ENCODE data around the gene XYLT1.

XYLT1 gene

GRCh38 chr16:17325476-17326143 lies 145.2 kb downstream of the XYLT1 start:
- TF ChIP-seq, protein P1, sequence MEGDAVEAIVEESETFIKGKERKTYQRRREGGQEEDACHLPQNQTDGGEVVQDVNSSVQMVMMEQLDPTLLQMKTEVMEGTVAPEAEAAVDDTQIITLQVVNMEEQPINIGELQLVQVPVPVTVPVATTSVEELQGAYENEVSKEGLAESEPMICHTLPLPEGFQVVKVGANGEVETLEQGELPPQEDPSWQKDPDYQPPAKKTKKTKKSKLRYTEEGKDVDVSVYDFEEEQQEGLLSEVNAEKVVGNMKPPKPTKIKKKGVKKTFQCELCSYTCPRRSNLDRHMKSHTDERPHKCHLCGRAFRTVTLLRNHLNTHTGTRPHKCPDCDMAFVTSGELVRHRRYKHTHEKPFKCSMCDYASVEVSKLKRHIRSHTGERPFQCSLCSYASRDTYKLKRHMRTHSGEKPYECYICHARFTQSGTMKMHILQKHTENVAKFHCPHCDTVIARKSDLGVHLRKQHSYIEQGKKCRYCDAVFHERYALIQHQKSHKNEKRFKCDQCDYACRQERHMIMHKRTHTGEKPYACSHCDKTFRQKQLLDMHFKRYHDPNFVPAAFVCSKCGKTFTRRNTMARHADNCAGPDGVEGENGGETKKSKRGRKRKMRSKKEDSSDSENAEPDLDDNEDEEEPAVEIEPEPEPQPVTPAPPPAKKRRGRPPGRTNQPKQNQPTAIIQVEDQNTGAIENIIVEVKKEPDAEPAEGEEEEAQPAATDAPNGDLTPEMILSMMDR (IDR thresholded peaks at IDR 0.05; ENCODE audit: low read depth, low read length): no peak
- no peak overlapping the region for H3K4me3 ChIP-seq (ENCODE audit: low read depth, low read length)
- DNase-seq (ENCODE audit: low read depth, low spot score): no peak
- in situ Hi-C loops (cut with HindIII; ENCODE audit: low sequenced_read_pairs): no loop called here

DNA sequence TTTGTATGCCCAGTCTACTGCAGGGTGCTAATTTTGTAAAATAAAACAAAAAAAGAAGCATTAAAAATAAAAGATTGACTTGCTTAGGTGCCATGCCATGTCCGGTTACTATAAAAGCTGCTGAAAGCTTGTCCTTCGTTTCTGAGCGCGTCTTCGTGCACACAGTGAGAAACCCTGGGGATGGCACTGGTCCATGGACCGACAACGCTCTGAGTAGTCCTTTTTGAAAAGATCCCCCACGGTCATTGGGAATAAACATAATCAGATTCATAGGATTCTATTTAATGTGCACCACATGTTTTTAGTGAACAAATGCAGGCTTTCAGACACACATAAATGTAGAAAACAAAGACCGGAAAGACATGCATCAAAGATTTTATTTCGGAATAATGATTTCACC lies 146.3 kb downstream of the XYLT1 start:
- H3K4me3 ChIP-seq (ENCODE audit: low read depth, low read length): no peak overlapping the region
- no peak for DNase-seq (ENCODE audit: low read depth, low spot score)
- TF ChIP-seq, protein P1 (IDR thresholded peaks at IDR 0.05; ENCODE audit: low read depth, low read length): no peak
- in situ Hi-C loops (cut with HindIII; ENCODE audit: low sequenced_read_pairs): no loop called here

DNA sequence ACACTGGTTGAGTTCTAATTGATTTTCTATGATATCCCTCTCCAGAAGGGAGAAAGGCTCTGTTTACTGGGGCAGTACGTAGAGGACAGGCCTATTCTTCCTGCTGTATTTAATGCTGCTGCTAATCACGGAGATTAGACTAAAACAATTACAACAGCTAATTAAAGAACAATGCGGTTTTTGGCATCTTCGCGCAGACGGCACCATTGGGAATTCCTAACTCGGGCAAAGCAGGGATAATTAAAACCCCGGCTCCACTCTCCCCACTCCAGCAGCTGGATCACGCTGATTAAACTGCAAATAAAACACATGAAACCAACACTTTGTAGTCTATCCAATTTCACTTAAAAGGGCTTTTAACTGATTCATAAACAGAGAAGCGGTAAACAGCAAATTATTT lies 147.6 kb downstream of the XYLT1 start:
- in situ Hi-C loops (cut with HindIII; ENCODE audit: low sequenced_read_pairs): no loop called here
- TF ChIP-seq, protein P1 (IDR thresholded peaks at IDR 0.05; ENCODE audit: low read depth, low read length): no peak
- DNase-seq (ENCODE audit: low read depth, low spot score): no peak

GRCh38 chr16:17321824-17322223 lies 148.9 kb downstream of the XYLT1 start:
- DNase-seq (ENCODE audit: low read depth, low spot score): no peak
- TF ChIP-seq, protein P1 (IDR thresholded peaks at IDR 0.05; ENCODE audit: low read depth, low read length): no peak
- H3K4me3 ChIP-seq (ENCODE audit: low read depth, low read length): no peak overlapping the region
- in situ Hi-C loops (cut with HindIII; ENCODE audit: low sequenced_read_pairs): no loop called here

More for the DNA sequence above, 147.6 kb downstream of the XYLT1 start:
- H3K4me3 ChIP-seq (ENCODE audit: low read depth, low read length): no peak overlapping the region

GRCh38 chr16:17320009-17320408 lies 150.8 kb downstream of the XYLT1 start:
- no peak for DNase-seq (ENCODE audit: low read depth, low spot score)
- no peak overlapping the region for H3K4me3 ChIP-seq (ENCODE audit: low read depth, low read length)
- TF ChIP-seq, protein P1 (IDR thresholded peaks at IDR 0.05; ENCODE audit: low read depth, low read length): no peak
- in situ Hi-C loops (cut with HindIII; ENCODE audit: low sequenced_read_pairs): no loop called here

GRCh38 chr16:17318238-17318637 lies 152.5 kb downstream of the XYLT1 start:
- H3K4me3 ChIP-seq (ENCODE audit: low read depth, low read length): no peak overlapping the region
- DNase-seq (ENCODE audit: low read depth, low spot score): peak; percentile 65
- TF ChIP-seq, protein P1 (IDR thresholded peaks at IDR 0.05; ENCODE audit: low read depth, low read length): no peak
- in situ Hi-C loops (cut with HindIII; ENCODE audit: low sequenced_read_pairs): no loop called here
